Hepatocyte (in vitro differentiated cells): Measurements from ENCODE around the gene NAA30. TPM values are rescaled to one million over a fixed set of nuclear protein-coding genes. Genes with fewer than 3 reads are reported as not detected.

Experiments
- DNase-seq: peaks from one replicate; pipeline ENCODE4 v3.0.0-alpha.2; 2016; ENCODE audit warnings: low spot score
- H2AFZ ChIP-seq: fragments of 200-600 bp; sonication (generic); 2 replicates; pipeline ENCODE4 v1.6.0; 2016; ENCODE audit warnings: antibody characterized with exemption, mild to moderate bottlenecking
- H3K27ac ChIP-seq: fragments of 200-600 bp; sonication (generic); 2 replicates; pipeline ENCODE4 v1.5.1; 2016; ENCODE audit warnings: mild to moderate bottlenecking
- H3K27me3 ChIP-seq: fragments of 200-600 bp; sonication (generic); 2 replicates; pipeline ENCODE4 v1.6.1; 2016
- H3K36me3 ChIP-seq: fragments of 200-600 bp; sonication (generic); replicated peaks from 2 replicates; pipeline ENCODE4 v1.5.1; 2016; ENCODE audit warnings: low read depth; ENCODE audit not compliant: insufficient read depth
- H3K4me1 ChIP-seq: fragments of 200-600 bp; sonication (generic); 2 replicates; pipeline ENCODE4 v1.5.1; 2016; ENCODE audit warnings: mild to moderate bottlenecking, moderate library complexity; ENCODE audit not compliant: insufficient read depth
- H3K4me2 ChIP-seq: fragments of 200-600 bp; sonication (generic); 2 replicates; pipeline ENCODE4 v1.6.0; 2016
- H3K4me3 ChIP-seq: fragments of 200-600 bp; sonication (generic); 2 replicates; pipeline ENCODE4 v1.5.1; 2016; ENCODE audit warnings: mild to moderate bottlenecking
- H3K79me2 ChIP-seq: fragments of 200-600 bp; sonication (generic); 2 replicates; pipeline ENCODE4 v1.6.0; 2017; ENCODE audit warnings: mild to moderate bottlenecking
- H3K9me2 ChIP-seq: fragments of 200-600 bp; sonication (generic); replicated peaks from 2 replicates; pipeline ENCODE4 v1.6.0; 2017; ENCODE audit warnings: mild to moderate bottlenecking; ENCODE audit not compliant: insufficient read depth
- H3K9me3 ChIP-seq: fragments of 200-600 bp; sonication (generic); 2 replicates; pipeline ENCODE4 v1.5.1; 2016; ENCODE audit warnings: low read depth, mild to moderate bottlenecking
- H4K20me1 ChIP-seq: fragments of 200-600 bp; sonication (generic); 2 replicates; pipeline ENCODE4 v1.6.0; 2016; ENCODE audit warnings: mild to moderate bottlenecking; ENCODE audit not compliant: insufficient read depth, poor library complexity, severe bottlenecking
- CTCF ChIP-seq: fragments of 200-600 bp; sonication (generic); IDR thresholded peaks from 2 replicates; pipeline ENCODE4 v1.5.1; 2016; ENCODE audit warnings: antibody characterized with exemption, mild to moderate bottlenecking; ENCODE audit not compliant: poor library complexity
- EZH2 ChIP-seq: fragments of 200-600 bp; sonication (generic); IDR thresholded peaks from 2 replicates; pipeline ENCODE4 v1.6.1; 2016; ENCODE audit warnings: antibody characterized with exemption, mild to moderate bottlenecking, borderline replicate concordance
- EZH2phosphoT487 ChIP-seq: fragments of 200-600 bp; sonication (generic); IDR thresholded peaks from one replicate; pipeline ENCODE4 v1.6.1; 2018; ENCODE audit warnings: antibody characterized with exemption, mild to moderate bottlenecking, low read depth, moderate library complexity; ENCODE audit not compliant: unreplicated experiment, severe bottlenecking
- WGBS: methylation state at CpG from one replicate; pipeline ENCODE4 v1.1.6; 2016; ENCODE audit warnings: low lambda C conversion rate; ENCODE audit errors: missing lambda C conversion rate; 5-methylcytosine and 5-hydroxymethylcytosine counted together
- polyA plus RNA-seq: library from polyadenylated mRNA; unstranded; fragments of >200 nt; fragmentation: Nextera tagmentation; extraction: Ambion mirVana; gene quantifications from 2 replicates; pipeline ENCODE4 v1.2.1, GENCODE V29; 2016
- total RNA-seq: library from RNA; depleted of rRNA; stranded (reverse); fragments of >200 nt; gene quantifications from 2 replicates; pipeline ENCODE4 v1.2.3, GENCODE V29; 2014

NAA30 gene
- total and polyA plus RNA-seq, 2 experiments from 2014 or later, result 10.6 to 30.2 TPM

DNA sequence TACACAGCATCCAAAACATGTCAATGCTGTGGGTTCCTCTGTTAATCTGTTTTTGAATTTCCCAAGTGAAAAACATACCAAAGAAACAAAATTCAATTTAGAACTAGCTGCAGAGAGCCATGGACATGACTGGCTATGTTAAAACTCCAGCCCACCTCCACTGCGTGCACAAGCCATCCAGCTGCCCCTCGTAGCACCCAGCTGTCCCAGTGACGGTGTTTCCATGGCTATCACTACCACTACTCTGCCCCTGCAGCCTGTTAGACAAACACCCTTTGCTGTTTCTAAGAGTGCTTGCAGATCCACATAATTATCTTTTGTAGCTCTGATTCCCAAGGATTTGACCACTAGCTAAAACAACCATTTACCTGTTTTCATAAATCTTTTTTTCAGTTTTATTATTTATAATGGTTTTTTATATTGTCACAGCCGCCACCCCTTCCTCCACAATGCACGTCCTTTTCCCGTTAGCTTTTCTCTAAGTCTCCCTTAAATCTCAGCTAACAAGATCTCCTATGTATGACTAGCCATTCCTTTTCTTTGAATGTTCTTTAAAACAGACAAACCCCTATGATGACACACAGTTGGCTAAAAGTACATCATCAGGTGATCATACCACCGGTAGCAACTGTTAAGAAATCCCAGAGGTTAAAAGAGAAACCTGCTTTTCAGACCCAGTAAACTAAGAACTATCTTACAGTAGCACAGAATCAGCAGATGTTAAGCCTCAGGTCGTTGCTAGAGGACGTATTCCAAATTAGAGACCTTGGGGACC, 37.8 kb upstream of the NAA30 start:
- no peaks in the 10 kb centered on the region for H3K9me3 ChIP-seq
- peaks cover 3% of the 10 kb centered on the region for H3K4me1 ChIP-seq
- DNase-seq, result no peak
- no peaks in the 10 kb centered on the region for H3K36me3 ChIP-seq
- H4K20me1 ChIP-seq, result no peaks in the 10 kb centered on the region
- H2AFZ ChIP-seq, result no peak overlapping the region
- H3K4me3 ChIP-seq, result no peak overlapping the region
- no peak overlapping the region for H3K27ac ChIP-seq
- no peaks in the 10 kb centered on the region for H3K9me2 ChIP-seq
- TF ChIP-seq CTCF (no peak), EZH2 (no peak)
- H3K4me2 ChIP-seq, result no peak overlapping the region
- no peaks in the 10 kb centered on the region for H3K79me2 ChIP-seq
- WGBS, result 69% methylated on average over 9 of the region's 9 CpGs
- no peaks in the 10 kb centered on the region for H3K27me3 ChIP-seq

DNA sequence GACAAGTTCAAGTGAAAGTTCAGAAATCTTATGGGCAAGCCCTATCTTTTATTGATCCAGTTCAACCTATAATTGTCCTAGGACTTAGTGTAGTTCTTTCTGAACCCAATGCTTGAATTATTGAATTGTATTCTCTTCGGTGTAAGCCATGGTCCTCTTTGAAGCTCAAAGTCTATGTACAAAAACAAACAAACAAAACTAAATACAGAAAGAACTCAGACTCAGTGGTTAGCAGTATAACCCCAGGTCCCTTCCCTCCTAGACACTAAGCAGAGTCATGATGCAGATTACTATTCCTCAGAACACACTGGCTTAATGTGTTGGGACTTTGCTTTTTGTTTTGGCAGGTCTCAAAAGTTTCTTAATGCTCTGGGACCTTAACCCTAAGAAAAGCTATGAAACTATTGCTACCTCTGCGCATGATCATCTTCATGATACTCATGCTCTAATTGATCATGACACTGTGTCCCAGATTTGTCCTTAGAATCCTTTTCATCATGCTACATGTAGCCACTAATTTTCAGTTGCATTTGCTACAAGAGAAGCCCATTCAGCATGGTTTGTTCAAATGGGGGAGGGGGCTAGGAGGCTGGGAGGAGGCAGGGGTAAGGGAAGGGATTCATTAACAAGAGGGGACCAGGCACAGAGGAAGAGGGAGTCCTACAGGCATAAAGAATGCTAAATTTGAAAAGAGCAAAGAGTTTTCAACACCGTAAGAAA, 35.1 kb upstream of the NAA30 start:
- Histone ChIP-seq H3K9me3 (no peaks in the 10 kb centered on the region), H3K4me1 (no peaks in the 10 kb centered on the region), H4K20me1 (no peaks in the 10 kb centered on the region), H3K79me2 (no peaks in the 10 kb centered on the region), H3K27ac (no peak overlapping the region), H2AFZ (no peak overlapping the region), H3K9me2 (no peaks in the 10 kb centered on the region), H3K36me3 (no peaks in the 10 kb centered on the region), H3K4me3 (no peak overlapping the region), H3K27me3 (no peaks in the 10 kb centered on the region), H3K4me2 (no peak overlapping the region)
- no peak for TF ChIP-seq EZH2
- TF ChIP-seq CTCF, result no peak
- TF ChIP-seq EZH2phosphoT487, result no peak
- DNase-seq, result no peak
- 54% methylated on average over 3 of the region's 3 CpGs for WGBS

DNA sequence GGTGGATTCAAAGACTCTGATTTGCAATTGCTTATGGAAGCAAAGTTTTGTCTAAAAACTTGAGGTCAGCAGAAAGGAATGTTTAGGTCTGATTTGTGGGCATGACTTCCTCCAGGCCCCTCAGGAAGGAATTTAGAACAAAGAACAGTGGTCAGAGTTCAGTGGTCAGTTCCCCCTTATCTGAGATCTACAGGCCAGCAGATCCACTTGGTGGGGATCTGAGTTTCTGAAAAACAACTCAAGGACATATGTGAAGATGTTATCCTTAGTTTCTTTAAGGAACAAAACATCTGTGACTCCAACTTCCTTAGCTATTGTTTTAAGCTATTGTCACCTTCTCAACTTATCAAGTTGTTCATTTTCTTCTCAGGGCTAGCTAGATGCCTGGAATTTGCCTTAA, 28.0 kb upstream of the NAA30 start:
- no peak overlapping the region for H3K4me2 ChIP-seq
- H3K36me3 ChIP-seq, result no peaks in the 10 kb centered on the region
- DNase-seq, result no peak
- no peaks in the 10 kb centered on the region for H3K79me2 ChIP-seq
- H3K4me1 ChIP-seq, result peaks cover 7% of the 10 kb centered on the region
- no peak overlapping the region for H2AFZ ChIP-seq
- H3K4me3 ChIP-seq, result no peak overlapping the region
- no peaks in the 10 kb centered on the region for H3K9me2 ChIP-seq
- no peaks in the 10 kb centered on the region for H3K9me3 ChIP-seq
- H3K27me3 ChIP-seq, result no peaks in the 10 kb centered on the region
- H4K20me1 ChIP-seq, result no peaks in the 10 kb centered on the region
- no peak overlapping the region for H3K27ac ChIP-seq
- no peak for TF ChIP-seq CTCF
- no peak for TF ChIP-seq EZH2phosphoT487
- no peak for TF ChIP-seq EZH2
